NCI-H2227 (cell line): Measurements from ENCODE around the gene SLC16A11.
A peak's percentile ranks its signal among the peaks of the same experiment; 100 is the strongest.
"Not testable (repeated sequence)": the region's sequence is repeated elsewhere in the genome, so short reads cannot be mapped to it uniquely, and the experiment has no call there.

Source experiments
- DNase-seq: peaks from one replicate; lab custom pipeline; 2025; ENCODE audit not compliant: unreplicated experiment; lab: John Stamatoyannopoulos, UW

The SLC16A11 gene, protein sequence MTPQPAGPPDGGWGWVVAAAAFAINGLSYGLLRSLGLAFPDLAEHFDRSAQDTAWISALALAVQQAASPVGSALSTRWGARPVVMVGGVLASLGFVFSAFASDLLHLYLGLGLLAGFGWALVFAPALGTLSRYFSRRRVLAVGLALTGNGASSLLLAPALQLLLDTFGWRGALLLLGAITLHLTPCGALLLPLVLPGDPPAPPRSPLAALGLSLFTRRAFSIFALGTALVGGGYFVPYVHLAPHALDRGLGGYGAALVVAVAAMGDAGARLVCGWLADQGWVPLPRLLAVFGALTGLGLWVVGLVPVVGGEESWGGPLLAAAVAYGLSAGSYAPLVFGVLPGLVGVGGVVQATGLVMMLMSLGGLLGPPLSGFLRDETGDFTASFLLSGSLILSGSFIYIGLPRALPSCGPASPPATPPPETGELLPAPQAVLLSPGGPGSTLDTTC

DNA sequence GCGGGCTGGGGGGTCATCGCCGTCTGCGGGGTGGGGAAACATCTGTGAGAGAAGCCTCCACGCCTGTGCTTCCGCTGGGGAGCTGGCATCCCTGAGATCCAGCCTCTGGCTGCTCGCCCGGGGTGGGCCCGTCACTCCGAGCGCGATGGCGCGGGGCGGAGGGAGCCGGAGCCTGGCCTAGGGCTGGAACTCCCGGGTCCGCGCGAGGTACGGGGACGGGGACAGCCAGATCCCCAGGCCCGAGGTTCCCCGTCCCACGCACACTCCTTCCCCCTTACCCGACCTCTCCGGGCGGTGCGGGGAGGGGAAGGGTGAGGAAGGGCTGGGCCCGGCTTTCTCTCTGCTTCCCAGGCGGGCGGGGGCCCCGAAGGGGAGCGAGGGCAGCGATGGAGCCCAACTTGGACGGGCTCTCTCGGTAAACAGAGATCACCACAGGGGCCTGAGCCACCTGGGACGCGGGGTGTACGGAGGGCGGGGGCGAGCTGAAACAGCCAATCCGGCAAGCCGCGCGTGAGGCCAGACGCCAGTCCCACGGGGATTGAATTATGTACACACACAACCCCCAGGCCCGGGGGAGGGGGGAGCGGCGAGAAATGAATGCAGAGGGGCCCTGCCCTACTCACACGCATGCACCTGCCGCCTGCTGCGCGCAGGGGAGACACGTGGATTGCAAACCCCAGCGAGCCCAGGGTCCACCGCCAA, at the start of gene SLC16A11:
SLC16A11 (minus strand) TSS at position 596 of the 702 bp plus-strand sequence; CDS start at position 17, 579 bp downstream.
- DNase-seq, result peak; percentile 49

DNA sequence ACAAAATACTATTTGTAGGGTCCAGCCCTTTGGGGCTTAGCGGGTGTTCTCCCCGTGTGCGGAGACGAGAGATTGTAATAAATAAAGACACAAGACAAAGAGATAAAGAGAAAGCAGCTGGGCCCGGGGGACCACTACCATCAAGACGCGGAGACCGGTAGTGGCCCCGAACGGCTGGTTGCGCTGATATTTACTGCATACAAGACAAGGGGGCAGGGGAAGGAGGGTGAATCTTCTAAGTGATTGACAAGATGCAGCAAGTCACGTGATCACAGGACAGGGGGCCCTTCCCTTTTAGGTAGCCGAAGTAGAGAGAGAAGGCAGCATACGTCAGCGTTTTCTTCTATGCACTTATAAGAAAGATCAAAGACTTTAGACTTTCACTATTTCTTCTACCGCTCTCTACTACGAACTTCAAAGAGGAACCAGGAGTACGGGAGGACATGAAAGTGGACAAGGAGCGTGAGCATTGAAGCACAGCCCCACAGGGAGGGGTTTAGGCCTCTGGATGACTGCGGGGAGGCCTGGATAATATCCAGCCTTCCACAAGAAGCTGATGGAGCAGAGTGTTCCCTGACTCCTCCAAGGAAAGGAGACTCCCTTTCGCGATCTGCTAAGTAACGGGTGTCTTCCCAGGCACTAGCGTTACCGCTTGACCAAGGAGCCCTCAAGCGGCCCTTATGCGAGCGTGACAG, 47.6 kb upstream of the SLC16A11 start:
- not testable (repeated sequence) for DNase-seq

DNA sequence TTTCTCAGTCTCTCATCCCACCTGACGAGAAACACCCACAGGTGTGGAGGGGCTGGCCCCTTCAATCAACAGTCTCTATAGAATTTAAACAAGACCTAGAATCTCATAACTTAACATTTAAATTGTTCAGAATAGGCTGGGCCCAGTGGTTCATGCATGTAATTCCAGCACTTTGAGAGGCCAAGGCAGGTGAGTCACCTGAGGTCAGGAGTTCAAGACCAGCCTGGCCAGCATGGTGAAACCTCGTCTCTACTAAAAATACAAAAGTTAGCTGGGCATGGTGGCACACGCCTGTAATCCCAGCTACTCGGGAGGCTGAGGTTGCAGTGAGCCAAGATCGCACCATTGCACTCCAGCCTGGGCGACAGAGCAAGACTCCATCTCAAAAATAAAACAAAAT, 45.7 kb upstream of the SLC16A11 start:
- DNase-seq, result not testable (repeated sequence)

DNA sequence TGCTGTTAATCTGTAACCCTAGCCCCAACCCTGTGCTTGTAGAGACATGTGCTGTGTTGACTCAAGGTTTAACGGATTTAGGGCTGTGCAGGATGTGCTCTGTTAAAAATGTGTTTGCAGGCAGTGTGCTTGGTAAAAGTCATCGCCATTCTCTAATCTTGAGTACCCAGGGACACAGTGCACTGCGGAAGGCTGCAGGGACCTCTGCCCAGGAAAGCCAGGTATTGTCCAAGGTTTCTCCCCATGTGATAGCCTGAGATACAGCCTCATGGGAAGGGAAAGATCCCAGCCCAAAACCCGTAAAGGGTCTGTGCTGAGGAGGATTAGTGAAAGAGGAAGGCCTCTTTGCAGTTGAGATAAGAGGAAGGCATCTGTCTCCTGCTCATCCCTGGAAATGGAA, 44.5 kb upstream of the SLC16A11 start:
- DNase-seq, result not testable (repeated sequence)

DNA sequence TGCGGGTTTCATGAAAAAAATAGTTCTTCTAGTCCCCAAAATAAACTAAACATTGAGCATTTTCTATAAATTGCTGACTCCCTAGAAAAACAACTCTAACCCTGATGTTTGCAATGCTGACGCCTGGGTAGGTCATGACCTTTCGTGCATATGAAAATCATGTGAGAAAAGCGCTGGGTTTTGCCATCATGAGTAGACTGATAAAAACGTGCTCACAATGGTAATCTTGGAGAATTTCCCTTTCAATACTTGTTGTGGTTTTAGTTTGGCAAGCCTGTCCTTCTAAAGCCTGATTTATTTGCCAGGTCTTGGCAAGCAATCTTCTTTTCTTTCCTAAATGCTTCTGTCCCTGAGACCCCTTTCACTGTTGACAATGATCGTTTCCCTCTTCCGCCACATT, 40.2 kb upstream of the SLC16A11 start:
- no peak for DNase-seq

DNA sequence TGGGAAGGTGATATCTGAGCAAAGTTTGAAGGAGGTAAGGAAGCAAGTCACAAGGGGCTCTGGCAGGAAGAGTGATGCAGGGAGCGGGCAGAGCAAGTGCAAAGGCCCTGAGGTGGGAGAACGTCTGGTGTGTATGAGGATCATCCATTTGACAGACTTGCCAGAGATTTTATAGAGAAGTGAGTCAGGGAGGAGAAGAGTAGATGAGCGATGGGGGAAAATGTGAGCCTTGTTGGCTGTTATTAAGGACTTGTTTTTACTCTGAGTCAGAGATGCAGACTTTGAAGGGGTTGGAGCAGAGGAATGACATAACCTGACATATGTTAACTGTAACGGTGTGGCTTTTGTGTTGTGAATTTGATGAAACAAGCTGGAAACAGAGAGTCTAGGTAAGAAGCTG, 39.7 kb upstream of the SLC16A11 start:
- no peak for DNase-seq

DNA sequence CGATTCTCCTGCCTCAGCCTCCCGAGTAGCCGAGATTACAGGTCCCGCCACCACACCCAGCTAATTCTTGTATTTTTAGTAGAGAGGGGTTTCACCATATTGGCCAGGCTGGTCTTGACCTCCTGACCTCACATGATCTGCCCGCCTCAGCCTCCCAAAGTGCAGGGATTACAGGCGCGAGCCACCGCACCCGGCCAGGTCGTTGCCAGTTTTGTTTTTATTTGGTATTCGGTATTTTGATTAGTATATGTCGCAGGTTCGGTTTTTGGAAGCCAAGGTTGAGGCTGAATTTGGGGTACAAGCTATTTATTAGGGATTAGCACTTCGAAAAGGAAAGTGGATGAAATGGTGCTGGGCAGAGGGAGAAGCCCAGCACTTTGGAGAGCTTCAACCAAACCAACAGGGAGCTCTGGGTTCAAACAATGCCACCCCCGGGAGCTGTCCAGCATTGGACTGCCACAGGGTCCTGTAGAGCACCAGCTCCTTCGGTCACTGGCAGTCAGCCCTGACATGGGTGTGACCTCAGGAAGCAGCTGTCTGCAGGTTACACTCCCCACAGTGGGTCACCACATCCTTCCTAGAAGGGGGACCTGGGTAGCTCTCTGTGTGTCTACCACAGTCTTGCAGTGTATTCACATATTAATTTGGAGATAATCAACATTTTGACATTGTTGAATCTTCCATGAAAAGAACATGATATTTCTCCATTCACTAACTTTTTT, 37.6 kb upstream of the SLC16A11 start:
- DNase-seq, result no peak

DNA sequence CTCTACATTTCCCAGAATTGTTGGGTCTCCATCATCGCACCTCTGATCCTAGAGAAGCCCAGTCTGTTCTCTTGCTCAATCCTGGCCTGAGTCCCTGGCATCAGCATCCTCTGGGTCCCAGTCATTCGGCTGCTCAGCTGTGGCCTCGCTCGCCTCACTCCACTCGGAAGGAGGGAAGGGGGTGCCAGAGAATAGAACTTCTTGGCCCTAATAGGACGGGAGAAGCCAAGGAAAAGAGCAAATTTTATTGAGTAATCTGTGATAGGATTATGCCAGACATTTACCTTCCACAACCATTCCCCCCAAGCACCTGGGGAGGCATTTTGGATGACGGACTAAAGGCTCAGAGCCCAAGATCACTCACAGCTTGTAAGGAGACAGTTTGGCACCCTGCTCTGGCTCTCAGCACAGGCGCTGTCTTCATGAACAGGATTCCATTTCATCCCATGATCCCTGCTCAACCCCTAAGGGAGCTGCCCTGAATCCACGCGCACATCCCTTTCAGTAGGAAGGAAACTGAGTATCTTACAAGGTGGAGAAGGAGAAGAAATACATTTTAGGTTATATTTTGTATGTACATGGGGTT, 36.7 kb upstream of the SLC16A11 start:
- DNase-seq, result no peak

DNA sequence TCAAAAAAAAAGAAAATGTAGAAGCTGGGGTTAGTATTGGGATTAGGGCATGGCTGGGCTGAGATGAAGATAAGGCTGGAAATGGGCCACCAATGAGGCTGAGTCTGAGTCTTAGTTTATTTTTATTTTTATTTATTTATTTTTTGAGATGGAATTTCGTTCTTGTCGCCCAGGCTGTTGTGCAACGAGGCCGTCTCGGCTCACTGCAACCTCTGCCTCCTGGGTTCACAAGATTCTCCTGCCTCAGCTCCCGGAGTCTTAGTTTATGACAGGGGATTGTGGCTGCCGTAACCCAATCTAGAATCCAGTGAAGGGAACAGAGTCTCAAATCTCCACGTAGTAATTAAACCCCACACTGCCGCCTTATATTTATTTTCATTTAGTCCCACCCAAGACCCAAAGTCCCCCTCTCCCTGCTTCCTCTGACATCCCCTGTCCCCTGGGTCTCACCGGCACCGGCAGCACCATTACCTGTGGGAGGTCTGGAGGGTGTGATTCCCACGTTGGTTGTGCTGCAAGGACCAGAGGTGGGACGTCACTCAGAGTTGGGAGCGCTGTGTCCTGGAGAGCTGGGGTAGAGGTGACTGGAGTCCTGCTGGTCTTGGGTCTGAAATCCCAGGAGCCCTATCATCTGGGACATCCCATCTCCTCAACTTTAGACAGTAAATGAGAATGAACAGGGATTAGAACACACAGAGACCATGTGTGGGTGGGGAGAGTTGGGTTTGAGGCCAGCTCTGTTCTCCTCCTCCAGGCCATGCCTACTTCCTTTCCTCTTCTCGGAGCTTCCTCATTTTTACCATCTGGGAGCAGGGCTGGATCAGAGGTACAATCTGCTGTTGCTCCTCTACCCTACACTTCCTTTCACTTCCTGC, 35.9 kb upstream of the SLC16A11 start, which contains the start of gene CLEC10A:
CLEC10A (minus strand) TSS at position 671 of the 875 bp plus-strand sequence. CDS start 1,439 bp downstream, outside the sequence.
- no peak for DNase-seq

DNA sequence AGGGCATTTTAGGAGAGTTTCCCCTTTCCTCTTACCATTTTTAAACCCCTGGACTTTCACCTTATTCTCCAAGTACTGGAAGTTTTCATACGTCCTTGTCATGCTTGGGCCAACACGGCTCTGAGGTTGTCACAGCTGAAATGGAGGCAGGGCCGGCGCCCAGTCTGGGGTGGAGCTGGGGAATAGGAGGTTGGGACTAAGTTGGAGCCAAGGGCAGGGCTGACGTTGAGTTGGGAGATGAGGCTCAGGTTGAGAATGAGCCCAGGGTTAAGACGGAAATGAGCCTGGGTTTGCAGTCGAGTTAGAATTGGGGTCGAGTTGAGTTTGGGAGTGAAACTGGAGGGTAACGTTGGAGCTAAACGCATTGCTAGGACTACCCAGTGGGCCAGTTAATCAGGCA, 34.8 kb upstream of the SLC16A11 start:
- no peak for DNase-seq

DNA sequence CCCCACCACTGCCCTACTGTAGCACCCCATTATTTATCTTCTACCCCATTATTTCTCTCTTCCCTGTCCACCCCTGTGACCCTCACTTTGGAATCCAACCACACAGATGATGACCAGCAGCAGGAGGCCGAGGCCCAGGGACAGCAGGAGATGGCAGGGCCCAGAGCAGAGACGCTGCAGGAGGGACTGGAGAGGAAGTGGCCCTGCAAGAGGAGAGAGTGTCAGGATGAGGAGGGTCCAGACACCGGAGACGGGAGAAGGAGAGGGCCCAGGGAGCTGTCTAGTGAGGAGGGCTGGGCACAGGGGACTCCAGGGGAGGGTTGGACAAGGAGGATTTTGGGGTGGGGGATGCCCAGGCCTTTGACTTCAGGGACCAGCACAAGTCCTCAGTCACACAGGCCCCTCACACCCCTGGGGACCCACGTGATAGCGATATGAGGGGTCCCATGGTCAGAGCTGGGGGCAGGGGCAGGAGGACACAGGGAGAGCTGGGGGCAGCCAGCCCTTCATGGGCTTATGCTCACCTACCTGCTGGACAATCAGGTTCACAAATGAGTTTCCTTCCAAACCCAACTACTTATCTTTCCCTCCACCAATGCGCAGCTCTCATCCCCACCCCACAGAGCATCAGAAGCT, 34.1 kb upstream of the SLC16A11 start:
- no peak for DNase-seq

DNA sequence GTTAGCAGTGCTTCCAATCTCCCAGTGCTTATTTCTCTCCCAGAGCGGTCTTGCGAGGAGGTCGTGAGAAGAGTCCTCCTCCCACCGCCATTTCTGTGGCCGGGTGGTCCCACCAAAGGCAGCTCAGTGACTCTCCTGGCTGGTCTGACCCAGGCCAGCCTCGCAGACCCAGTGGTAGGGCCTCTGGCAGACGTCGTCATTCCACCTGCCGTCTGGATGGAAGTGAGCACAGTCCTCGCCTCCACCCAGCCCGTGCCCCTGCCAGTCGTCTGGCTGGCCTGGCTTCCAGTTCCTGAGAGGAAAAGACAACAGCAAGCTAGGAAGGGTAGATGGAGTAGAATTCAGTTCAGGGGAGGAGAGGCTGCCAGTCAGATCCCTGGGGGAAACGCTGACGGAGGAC, 31.0 kb upstream of the SLC16A11 start:
- DNase-seq, result no peak

DNA sequence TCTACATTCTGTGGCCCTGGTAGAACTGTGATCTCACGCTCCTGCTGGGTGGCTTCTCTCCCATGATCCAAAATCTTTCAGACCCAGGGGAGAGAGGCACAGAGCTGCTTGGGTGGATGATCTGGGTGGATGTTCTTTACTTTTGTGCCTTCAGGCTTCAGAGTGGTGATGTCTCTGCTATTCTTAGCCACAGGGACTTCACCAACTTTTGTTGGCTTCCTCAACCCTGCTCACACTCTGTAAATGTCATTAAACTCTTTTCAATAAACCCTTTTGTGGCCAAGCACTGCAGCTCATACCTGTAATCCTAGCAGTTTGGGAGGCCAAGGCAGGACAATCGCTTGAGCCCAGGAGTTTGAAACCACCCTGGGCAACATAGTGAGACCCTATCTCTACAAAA, 28.5 kb upstream of the SLC16A11 start:
- no peak for DNase-seq

DNA sequence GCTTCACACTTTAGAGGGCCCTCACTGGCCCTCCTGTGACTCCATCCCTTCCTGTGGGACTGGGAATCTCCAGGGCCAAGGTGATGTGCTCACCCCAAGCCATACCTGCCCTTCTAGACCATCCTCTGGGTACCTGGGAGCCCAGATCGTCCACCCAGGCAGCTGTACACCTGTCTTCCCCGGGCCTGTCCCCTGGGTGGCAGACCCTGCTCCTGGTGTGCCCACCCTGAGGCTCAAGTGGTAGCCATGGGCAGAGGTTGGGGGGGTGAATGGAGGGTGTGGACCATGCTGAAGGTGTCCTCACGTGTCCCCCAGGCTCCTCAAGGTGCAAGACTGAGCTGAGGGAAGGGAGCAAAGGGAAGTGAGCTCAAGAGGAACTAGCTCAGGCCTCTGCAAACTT, 26.8 kb upstream of the SLC16A11 start:
- DNase-seq, result no peak

DNA sequence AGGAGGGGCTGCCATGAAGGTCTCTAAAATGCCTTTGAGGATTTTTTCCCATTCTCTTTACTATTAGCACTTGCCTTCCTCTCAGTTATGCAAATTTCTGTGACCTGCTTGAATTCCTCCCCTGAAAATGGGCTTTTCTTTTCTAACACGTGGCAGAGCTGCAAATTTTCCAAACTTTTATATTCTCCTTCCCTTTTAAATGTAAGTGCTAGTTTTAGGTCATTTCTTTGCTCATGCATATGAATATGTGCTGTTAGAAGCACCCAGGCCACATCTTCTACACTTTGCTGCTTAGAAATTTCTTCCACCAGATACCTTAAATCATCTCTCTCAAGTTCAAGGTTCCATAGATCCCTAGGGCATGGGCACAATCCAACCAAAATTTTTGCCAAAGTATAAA, 24.4 kb upstream of the SLC16A11 start:
- no peak for DNase-seq

DNA sequence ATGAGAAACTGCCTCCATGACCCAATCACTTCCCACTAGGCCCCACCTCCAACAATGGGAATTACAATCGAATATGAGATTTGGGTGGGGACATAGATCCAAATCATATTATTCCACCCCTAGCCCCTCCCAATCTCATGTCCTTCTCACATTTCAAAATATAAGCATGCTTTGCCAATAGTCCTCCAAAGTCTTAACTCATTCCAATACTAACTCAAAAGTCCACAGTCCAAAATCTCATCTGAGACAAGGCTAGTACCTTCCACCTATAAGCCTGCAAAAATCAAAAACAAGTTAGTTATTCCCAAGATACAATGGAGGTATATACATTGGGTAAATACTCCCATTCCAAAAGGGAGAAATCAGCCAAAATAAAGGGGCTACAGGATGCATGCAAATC, 23.3 kb upstream of the SLC16A11 start:
- DNase-seq, result no peak

DNA sequence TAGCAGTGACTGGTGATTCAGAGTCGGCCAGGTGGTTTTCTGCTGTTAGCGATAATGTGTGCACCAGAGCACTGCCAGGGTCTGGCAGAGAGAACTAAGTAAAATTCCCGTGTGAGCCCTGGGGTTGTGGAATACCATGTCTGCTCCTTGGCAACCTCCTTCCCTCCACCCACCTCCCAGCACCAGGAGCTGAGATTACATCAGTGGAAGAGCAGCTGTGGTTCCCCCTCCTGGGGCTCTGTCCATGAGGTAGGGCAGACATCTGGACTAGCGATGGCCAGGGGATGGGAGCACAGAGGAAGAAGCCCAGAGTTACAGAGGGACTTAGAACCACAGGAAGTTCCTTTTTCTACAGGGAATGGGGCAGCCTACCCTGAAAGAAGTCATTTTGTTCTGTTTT, 20.4 kb upstream of the SLC16A11 start:
- DNase-seq, result no peak

DNA sequence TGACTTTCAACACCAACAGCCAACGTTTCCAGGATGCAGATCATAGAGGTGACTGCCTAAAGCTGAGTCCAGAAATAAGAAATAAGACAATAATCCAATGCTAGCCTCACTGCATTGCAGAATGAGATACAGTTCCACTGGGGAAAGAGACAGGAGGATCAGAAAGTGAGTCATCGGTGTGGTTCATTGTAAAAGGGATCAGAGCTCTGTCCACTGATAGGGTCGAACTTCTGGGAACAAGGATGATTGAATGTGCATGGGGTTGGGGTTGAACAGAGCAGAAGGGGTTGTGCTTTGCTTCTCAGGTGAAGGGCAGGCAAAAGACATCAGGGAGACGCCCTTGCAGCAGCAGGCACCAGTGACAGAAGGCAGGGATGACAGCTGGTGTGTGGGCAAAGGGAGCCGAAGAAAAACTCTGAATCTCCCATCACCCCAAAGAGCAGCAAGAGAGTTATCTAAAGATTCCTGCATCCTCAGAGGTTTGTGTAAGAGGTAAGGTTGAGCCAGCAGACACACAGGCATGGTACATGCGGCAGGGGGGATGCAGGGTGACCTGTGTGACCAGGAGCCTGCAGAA, 19.7 kb upstream of the SLC16A11 start:
- no peak for DNase-seq
